Stimulated activated CD4-positive, alpha-beta T cell treated with anti-CD3 and anti-CD28 coated beads, Interleukin-1b, Interleukin-23, amount 100 ng/mL, for 24 hours (primary cell): ENCODE measurements around the gene CDH4.

Experiments used
- DNase-seq, 4 experiments: peaks; one replicate each; pipeline ENCODE4 v3.0.0-alpha.2; 2020; ENCODE audit warnings: low read depth in 4 of 4, low spot score in 1 of 4

Gene CDH4

DNA sequence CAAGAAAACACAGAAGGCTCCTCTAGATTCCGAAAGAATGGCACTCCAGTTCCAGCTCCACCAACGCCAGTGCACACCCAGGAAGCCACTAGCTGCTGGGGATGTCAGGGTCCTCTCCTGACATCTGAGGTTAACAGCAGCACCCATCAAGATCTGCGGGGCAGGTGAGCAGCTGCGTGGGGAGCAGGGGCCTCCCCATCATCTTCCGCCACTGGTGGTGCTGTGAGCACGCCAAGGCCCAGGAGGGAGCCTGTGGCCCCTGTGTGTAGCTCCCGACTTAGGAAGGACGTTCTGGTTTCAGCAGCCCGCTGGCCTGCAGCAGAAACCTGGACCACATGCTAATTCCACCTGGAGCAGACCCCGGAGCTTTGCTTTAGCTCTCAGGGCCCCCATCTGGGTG lies 427.4 kb downstream of the CDH4 start:
- DNase-seq, result no peak

GRCh38 chr20:61680096-61680495 lies 428.0 kb downstream of the CDH4 start:
- no peak for DNase-seq

GRCh38 chr20:61682114-61682995 lies 430.3 kb downstream of the CDH4 start:
- no peak for DNase-seq

DNA sequence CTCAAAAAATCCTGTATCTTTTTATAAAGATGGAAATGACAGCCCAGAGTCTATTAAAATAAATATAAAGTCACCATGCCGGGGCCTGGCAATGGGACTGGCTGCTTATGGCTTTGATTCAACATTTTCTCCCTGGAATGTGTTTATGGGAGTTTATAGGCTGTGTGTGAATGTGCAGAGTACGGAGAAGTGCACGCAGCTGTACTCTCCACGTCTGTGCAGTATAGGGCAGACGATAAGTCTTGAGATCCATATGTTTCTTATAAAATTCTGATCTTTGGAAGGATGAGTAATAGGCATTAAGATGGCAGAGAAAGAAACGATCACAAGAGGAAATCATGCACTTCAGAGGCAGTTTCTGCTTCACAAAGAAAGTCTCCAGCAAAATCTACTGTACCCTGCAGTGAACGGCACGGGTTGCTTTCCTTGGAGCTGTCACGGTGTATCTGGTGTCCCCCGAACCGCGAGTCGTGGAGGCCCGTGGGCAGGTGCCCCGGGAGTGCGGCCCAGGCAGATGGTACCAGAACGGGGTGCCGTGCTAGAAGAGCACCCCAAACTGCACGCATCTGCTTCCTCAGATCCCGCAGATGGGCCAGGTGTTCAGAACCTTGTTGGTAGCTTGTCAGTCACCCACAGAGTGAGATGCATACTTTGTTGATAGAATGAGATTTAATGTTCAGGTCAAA lies 431.1 kb downstream of the CDH4 start:
- DNase-seq, result no peak

DNA sequence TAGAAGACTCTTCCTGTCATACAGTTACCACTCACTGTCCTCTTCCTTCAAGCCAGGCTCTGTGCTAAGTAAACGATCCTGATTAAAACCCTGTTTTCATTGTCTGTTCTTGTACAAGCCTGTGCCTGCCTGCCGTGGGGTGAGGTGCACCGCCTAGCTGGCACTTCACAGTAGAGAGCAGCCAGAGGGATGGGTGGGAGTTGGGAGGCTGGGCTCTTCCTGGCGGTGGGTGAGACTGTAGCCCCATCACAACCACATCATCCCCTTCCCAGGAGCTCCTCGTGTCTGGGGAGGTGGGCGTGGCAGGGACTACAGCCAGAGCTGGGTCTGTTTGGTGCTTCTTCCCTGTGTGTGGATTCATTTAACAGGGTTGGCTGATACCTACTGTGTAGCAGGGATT lies 431.7 kb downstream of the CDH4 start:
- DNase-seq, result no peak

DNA sequence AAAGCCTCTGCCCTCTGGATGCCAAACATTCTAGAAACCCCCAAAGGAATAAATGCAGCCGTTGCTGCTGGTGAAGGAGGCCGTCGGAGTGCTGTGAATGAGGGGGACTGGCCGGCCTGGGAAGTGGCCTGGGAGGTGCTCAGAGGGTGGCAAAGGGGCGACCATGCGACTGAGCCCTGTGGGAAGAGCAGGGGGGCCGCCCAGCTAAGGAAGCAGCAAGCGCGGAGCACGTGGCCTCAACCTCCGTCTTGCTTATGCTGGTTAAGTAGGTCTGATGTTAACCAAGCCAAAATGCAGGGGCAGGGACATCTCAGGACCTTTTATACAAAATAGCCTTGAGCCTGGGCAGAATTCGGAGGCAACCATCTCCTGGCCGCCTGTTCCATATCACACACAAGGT lies 432.1 kb downstream of the CDH4 start:
- DNase-seq, result no peak

DNA sequence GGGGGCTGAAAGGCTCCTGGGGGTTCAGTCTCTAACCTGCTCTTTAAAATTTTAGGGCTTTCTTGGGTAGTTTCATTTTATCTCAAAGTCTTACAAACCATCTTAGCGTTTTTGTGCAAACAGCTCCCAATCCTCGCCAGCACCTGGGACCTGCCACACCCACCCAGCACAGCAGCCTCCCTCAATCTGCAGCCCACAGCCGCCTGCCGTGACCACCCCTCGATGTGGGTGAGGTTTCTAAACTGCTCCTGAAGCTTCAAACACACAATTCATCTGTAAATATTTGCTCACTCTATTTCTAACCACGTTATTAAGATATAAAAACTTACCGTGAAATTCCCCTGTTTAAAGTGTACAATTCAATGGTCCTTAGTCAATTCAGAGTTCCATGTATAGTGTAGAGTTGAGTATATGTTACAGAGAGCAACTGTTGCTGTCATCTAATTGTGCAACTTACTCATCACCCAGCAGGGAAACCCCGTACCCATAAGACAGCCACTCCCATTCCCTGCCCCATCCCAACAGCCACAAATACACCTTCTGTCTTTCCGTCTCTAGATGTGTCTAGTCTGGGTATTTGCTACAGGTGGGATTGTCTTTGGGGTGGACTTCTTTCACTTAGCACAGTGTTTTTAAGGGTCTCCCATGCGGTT lies 432.6 kb downstream of the CDH4 start:
- no peak for DNase-seq

GRCh38 chr20:61685462-61685861 lies 433.4 kb downstream of the CDH4 start:
- no peak for DNase-seq

- no peak for DNase-seq
Observed at GRCh38 chr20:61686051-61686936, 434.2 kb downstream of the CDH4 start.

DNA sequence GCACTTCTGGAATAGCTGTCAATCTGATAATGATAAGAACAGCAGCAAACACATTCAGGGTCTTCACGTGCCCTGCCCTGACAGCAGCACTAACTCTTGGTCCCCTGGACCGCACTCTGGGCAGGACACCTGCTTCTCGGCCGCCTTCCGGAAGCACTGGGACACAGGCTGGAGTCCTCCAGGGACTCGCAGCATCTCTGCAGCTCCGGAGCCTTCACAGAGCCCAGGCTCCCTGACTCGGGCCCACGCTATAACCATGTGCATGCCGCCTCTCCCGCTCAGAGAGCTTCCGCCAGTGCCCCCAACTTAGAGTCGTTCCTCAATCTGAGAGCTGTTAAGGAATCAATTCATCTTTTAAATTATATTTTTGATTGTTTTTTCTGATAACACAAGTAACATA lies 436.4 kb downstream of the CDH4 start:
- no peak for DNase-seq

- DNase-seq, result no peak
Observed at GRCh38 chr20:61690150-61690549, 438.1 kb downstream of the CDH4 start.

DNA sequence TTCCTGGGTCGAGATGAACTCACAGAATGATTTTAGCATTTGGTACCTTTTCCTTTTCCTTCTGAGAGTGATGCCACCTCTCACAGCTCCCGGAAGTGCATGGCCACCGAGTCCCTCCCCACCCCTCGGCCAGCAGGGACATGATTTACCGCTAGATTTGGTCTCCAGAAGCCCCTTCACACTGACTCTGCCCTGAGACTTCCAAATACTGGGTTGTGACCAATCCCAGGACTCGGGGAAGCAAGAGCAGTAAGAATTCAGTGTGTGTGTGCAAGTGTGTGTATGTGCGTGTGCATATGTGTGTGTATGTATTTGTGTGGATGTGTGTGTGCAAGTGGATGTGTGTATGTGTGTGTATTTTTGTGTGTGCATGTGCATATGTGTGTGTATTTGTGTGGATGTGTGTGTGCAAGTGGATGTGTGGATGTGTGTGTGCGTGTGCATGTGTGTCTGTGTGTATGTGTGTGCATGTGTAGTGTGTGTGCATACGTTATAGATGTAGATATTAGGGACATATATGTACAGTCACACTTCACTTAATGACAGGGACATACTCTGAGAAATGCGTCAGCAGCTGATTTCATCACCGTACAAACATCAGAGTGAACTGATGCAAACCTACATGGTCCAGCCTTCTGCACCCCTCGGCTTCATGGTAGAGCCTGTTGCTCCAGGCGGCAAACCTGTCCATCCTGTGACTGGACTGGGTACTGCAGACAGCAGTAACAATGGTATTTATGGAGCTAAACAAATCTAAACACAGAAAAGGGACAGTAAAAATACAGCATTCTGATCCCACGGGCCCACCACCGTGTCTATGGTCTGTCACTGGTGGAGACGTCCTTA lies 439.2 kb downstream of the CDH4 start:
- DNase-seq, result no peak

GRCh38 chr20:61691978-61692377 lies 439.9 kb downstream of the CDH4 start:
- no peak for DNase-seq

GRCh38 chr20:61692479-61692878 lies 440.4 kb downstream of the CDH4 start:
- no peak for DNase-seq

GRCh38 chr20:61693055-61693600 lies 441.1 kb downstream of the CDH4 start:
- DNase-seq, result no peak

DNA sequence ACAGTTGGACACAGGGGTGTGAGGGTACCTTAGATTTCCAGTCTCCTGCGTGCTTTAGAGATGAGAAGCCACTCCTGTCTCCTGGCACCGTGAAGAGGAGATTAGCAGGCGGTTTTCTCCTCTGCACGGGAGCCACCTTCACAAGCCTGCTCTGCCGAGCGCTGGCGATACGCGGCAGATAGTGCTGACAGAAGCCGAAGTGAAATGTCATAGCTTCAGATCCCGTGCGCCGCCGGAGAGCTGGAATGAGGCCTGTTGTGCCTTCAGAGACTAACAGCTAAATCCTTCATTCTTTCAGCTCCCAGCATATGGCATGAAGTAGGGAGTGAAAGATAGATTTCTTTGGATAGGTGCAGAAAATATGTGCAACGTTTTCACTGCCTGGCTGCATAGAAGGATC lies 442.6 kb downstream of the CDH4 start:
- DNase-seq, result no peak

GRCh38 chr20:61695741-61696140 lies 443.7 kb downstream of the CDH4 start:
- no peak for DNase-seq

DNA sequence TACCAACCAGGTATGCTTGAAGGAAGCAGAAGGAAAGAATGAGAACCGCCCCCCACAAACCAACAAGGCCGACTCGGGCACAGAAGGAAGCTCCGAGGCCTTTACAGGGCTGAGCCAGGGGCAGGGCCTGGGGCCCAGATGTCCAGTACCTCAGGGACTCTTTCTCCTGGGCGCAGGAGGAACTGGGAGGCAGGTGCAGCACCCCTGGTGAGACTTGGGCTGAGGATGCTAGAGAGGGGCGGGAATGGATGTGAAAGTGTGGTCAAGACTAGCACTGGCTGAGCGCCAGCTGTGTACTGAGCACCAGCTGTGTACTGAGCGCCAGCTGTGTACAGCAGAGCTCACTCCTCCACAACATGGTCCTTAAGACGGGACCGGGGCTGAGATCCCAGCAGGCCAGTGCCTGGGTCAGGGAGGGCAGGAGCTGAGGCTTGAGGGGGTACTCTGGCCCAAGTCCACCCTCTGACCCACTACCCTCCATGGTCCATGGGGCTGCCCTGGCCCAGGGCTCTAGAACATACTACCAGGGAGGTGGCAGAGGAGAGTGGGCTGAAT lies 444.2 kb downstream of the CDH4 start:
- no peak for DNase-seq
